ENCODE measurements around the gene CLEC2A.

DNA sequence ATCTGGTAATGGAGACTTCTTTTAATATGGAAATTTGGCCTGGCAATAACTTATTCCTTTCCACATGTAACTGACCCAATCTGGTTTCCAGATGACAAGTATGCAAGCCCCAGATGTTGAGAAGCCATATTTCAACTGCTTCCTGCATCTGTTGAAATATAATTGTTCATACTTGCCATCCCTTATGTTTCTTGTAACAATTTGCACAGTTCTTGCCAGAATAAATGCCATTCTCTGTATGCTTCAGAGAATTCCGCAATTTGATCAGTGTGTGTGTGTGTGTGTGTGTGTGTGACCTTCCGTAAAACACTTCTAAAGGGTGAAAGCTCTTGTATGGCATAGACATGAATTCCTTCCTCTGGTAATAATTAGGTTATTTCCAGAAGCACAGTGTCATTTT lies 1.8 kb upstream of the CLEC2A start:
- TF ChIP-seq, protein P1, sequence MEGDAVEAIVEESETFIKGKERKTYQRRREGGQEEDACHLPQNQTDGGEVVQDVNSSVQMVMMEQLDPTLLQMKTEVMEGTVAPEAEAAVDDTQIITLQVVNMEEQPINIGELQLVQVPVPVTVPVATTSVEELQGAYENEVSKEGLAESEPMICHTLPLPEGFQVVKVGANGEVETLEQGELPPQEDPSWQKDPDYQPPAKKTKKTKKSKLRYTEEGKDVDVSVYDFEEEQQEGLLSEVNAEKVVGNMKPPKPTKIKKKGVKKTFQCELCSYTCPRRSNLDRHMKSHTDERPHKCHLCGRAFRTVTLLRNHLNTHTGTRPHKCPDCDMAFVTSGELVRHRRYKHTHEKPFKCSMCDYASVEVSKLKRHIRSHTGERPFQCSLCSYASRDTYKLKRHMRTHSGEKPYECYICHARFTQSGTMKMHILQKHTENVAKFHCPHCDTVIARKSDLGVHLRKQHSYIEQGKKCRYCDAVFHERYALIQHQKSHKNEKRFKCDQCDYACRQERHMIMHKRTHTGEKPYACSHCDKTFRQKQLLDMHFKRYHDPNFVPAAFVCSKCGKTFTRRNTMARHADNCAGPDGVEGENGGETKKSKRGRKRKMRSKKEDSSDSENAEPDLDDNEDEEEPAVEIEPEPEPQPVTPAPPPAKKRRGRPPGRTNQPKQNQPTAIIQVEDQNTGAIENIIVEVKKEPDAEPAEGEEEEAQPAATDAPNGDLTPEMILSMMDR (IDR thresholded peaks at IDR 0.05; ENCODE audit: borderline replicate concordance, extremely low read depth, low read length, poor library complexity, severe bottlenecking) = no peak
- TF ChIP-seq EZH2 (IDR thresholded peaks at IDR 0.05; ENCODE audit: borderline replicate concordance, low read depth, low read length, severe bottlenecking) = no peak

Data from DND-41 (cell line).